GM19397 (cell line): ENCODE results near the gene MITD1.
"Not testable (repeated sequence)": the region's sequence is repeated elsewhere in the genome, so short reads cannot be mapped to it uniquely, and the experiment has no call there.

Experiments
- ATAC-seq: cut with Tn5 transposase; IDR thresholded peaks from one replicate; pipeline ENCODE4 v1.9.1; 2021; ENCODE audit warnings: mild to moderate bottlenecking, moderate library complexity; ENCODE audit not compliant: unreplicated experiment

Gene MITD1

GRCh38 chr2:99154643-99155536 is 26.0 kb downstream of the MITD1 start, which contains the start of the genes LIPT1 and TSGA10:
Gene LIPT1, plus strand, starts transcription at chr2:99154967. Its CDS starts 6,991 bp downstream, at chr2:99161958.
Gene TSGA10, minus strand, starts transcription at chr2:99154942. Its CDS starts 45,503 bp downstream, at chr2:99109439.
- peak; percentile 98 for ATAC-seq

- no peak for ATAC-seq
These were observed 26.8 kb downstream of the MITD1 start for GRCh38 chr2:99153921-99154604.

GRCh38 chr2:99152199-99152895 is 28.5 kb downstream of the MITD1 start:
- ATAC-seq: no peak

- no peak for ATAC-seq
These were observed 30.2 kb downstream of the MITD1 start for GRCh38 chr2:99150706-99151105.

- ATAC-seq: peak; percentile 91
These were observed 39.4 kb downstream of the MITD1 start, which contains the start of gene C2orf15 for GRCh38 chr2:99141110-99142108. Gene C2orf15, plus strand, starts transcription at chr2:99141707. Its CDS starts 8,852 bp downstream, at chr2:99150559.

- ATAC-seq: peak; percentile 36
These were observed 40.1 kb downstream of the MITD1 start for GRCh38 chr2:99140860-99141109.

- no peak for ATAC-seq
These were observed 40.6 kb downstream of the MITD1 start for GRCh38 chr2:99140056-99140859.

GRCh38 chr2:99139003-99139402 is 41.9 kb downstream of the MITD1 start:
- no peak for ATAC-seq

GRCh38 chr2:99135044-99135556 is 45.8 kb downstream of the MITD1 start:
- ATAC-seq: not testable (repeated sequence)

GRCh38 chr2:99127981-99128380 is 52.9 kb downstream of the MITD1 start:
- ATAC-seq: no peak
